ENCODE data around the gene STOX2. TPM values are rescaled to one million over a fixed set of nuclear protein-coding genes. Genes with fewer than 3 reads are reported as not detected.

STOX2 gene
- total RNA-seq, 1 donor from 2014 or later, result 3.8 TPM

DNA sequence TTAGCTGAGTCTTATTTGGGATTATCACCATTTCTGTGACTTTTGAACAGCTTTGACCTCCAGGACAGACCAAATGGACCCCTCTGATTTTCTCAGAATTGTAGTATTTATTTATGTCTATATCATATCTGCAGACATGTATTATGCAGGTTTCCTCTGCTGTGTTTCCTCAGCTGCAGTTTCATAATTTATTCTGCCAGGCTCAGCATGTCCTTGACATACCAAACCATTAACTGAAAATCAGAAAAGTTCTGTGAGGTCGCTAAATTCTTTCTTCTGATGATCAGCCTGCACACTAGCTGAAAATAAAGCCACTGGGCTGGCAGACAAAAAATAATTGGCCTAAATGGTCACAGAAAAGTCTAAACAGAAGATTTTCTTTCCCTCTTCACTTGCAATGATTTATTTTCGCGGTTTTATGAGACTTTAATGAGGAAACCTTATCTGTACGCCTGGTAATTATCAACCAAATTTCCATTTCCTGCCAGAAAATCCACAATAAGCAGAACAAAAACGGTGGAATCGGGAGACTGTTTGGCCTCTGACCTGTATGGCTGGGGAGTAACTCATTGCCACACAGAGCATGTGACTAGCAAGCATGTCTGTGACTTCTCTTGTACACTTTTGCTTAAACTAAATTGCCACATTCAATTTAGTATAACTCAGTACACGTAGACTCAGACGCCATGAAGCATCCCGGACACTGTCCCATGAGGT is 161.6 kb downstream of the STOX2 start:
- DNase-seq (ENCODE audit: low spot score) (peak; percentile 71), ATAC-seq (peak; percentile 79)

GRCh38 chr4:184067931-184068554 is 162.9 kb downstream of the STOX2 start:
- DNase-seq (ENCODE audit: low spot score) (no peak), ATAC-seq (no peak)

Other genes starting within 250 kb of the STOX2 start
- 7.9 TPM for gene RWDD4, start 246.1 kb upstream of the STOX2 start, total RNA-seq
- 15.6 TPM for gene TRAPPC11, start 246.0 kb upstream of the STOX2 start, total RNA-seq

All from left lobe of liver (tissue), 2 donors.